ENCODE results near the gene RAD51B. TPM values are rescaled to one million over a fixed set of nuclear protein-coding genes. Genes with fewer than 3 reads are reported as not detected.

Gene RAD51B
- total RNA-seq, 2 donors from 2014 or later = 31.1 to 67.3 TPM

- Mint-ChIP-seq H3K4me1 (ENCODE audit: low read depth in 2 of 2) (peaks cover 1 to 12% of the 10 kb centered on the region in 2 donors), H3K27me3 (no peaks in the 10 kb centered on the region), H3K9me3 (no peaks in the 10 kb centered on the region), H3K27ac (no peak overlapping the region), H3K36me3 (no peaks in the 10 kb centered on the region), H3K4me3 (no peak overlapping the region)
- ATAC-seq (no peak), DNase-seq (ENCODE audit: low spot score) (no peak)
These were observed 698.6 kb downstream of the RAD51B start for GRCh38 chr14:68518166-68518565.

GRCh38 chr14:68518761-68519670 lies 699.4 kb downstream of the RAD51B start:
- no peaks in the 10 kb centered on the region for H3K27me3 Mint-ChIP-seq

GRCh38 chr14:68519671-68520187 lies 700.1 kb downstream of the RAD51B start:
- Mint-ChIP-seq H3K9me3 (no peaks in the 10 kb centered on the region), H3K36me3 (no peaks in the 10 kb centered on the region), H3K4me1 (ENCODE audit: low read depth in 2 of 2) (peaks cover 0 to 8% of the 10 kb centered on the region in 2 donors), H3K27ac (no peak overlapping the region), H3K27me3 (no peaks in the 10 kb centered on the region), H3K4me3 (no peak overlapping the region)
- no peak for DNase-seq (ENCODE audit: low spot score)
- ATAC-seq = no peak

More at GRCh38 chr14:68518761-68519670, 699.4 kb downstream of the RAD51B start:
- Mint-ChIP-seq H3K4me3 (no peak overlapping the region), H3K4me1 (ENCODE audit: low read depth in 2 of 2) (peaks cover 0 to 9% of the 10 kb centered on the region in 2 donors), H3K36me3 (no peaks in the 10 kb centered on the region), H3K9me3 (no peaks in the 10 kb centered on the region), H3K27ac (no peak overlapping the region)
- ATAC-seq (no peak), DNase-seq (ENCODE audit: low spot score) (no peak)

GRCh38 chr14:68520637-68521556 lies 701.3 kb downstream of the RAD51B start:
- no peaks in the 10 kb centered on the region for H3K9me3 Mint-ChIP-seq
- peaks cover 0 to 8% of the 10 kb centered on the region in 2 donors for H3K4me1 Mint-ChIP-seq (ENCODE audit: low read depth in 2 of 2)
- no peaks in the 10 kb centered on the region for H3K36me3 Mint-ChIP-seq
- DNase-seq (ENCODE audit: low spot score) (no peak), ATAC-seq (no peak)
- H3K27ac Mint-ChIP-seq = no peak overlapping the region
- H3K4me3 Mint-ChIP-seq = no peak overlapping the region
- no peaks in the 10 kb centered on the region for H3K27me3 Mint-ChIP-seq

GRCh38 chr14:68521557-68521901 lies 702.0 kb downstream of the RAD51B start:
- H3K27me3 Mint-ChIP-seq = no peaks in the 10 kb centered on the region
- H3K4me3 Mint-ChIP-seq = no peak overlapping the region
- DNase-seq (ENCODE audit: low spot score) (no peak), ATAC-seq (no peak)
- H3K9me3 Mint-ChIP-seq = no peaks in the 10 kb centered on the region
- no peak overlapping the region for H3K27ac Mint-ChIP-seq
- no peaks in the 10 kb centered on the region for H3K36me3 Mint-ChIP-seq
- H3K4me1 Mint-ChIP-seq (ENCODE audit: low read depth in 2 of 2) = peaks cover 0 to 8% of the 10 kb centered on the region in 2 donors

- H3K36me3 Mint-ChIP-seq = no peaks in the 10 kb centered on the region
- DNase-seq (ENCODE audit: low spot score) (no peak), ATAC-seq (no peak)
- no peak overlapping the region for H3K4me3 Mint-ChIP-seq
- H3K9me3 Mint-ChIP-seq = no peaks in the 10 kb centered on the region
- H3K27ac Mint-ChIP-seq = no peak overlapping the region
- no peaks in the 10 kb centered on the region for H3K27me3 Mint-ChIP-seq
- H3K4me1 Mint-ChIP-seq (ENCODE audit: low read depth in 2 of 2) = peaks cover 0 to 8% of the 10 kb centered on the region in 2 donors
These were observed 702.5 kb downstream of the RAD51B start for GRCh38 chr14:68521961-68522509.

- Mint-ChIP-seq H3K27me3 (no peaks in the 10 kb centered on the region), H3K27ac (no peak overlapping the region), H3K4me3 (no peak overlapping the region), H3K36me3 (no peaks in the 10 kb centered on the region), H3K9me3 (no peaks in the 10 kb centered on the region), H3K4me1 (ENCODE audit: low read depth in 2 of 2) (peaks cover 0 to 8% of the 10 kb centered on the region in 2 donors)
- ATAC-seq (no peak), DNase-seq (ENCODE audit: low spot score) (no peak)
These were observed 703.1 kb downstream of the RAD51B start for GRCh38 chr14:68522510-68523325.

- DNase-seq (ENCODE audit: low spot score) = no peak
- no peaks in the 10 kb centered on the region for H3K9me3 Mint-ChIP-seq
- H3K27ac Mint-ChIP-seq = no peak overlapping the region
- peaks cover 0 to 8% of the 10 kb centered on the region in 2 donors for H3K4me1 Mint-ChIP-seq (ENCODE audit: low read depth in 2 of 2)
- H3K4me3 Mint-ChIP-seq = no peak overlapping the region
- H3K36me3 Mint-ChIP-seq = no peaks in the 10 kb centered on the region
- no peak for ATAC-seq
- H3K27me3 Mint-ChIP-seq = no peaks in the 10 kb centered on the region
These were observed 703.7 kb downstream of the RAD51B start for GRCh38 chr14:68523326-68523610.

- Mint-ChIP-seq H3K27me3 (no peaks in the 10 kb centered on the region), H3K9me3 (no peaks in the 10 kb centered on the region), H3K4me3 (no peak overlapping the region), H3K4me1 (ENCODE audit: low read depth in 2 of 2) (peaks cover 0 to 8% of the 10 kb centered on the region in 2 donors), H3K36me3 (no peaks in the 10 kb centered on the region), H3K27ac (no peak overlapping the region)
- no peak for DNase-seq (ENCODE audit: low spot score)
- no peak for ATAC-seq
These were observed 704.6 kb downstream of the RAD51B start for GRCh38 chr14:68523989-68524725.

GRCh38 chr14:68525516-68525915 lies 705.9 kb downstream of the RAD51B start:
- Mint-ChIP-seq H3K27ac (no peak overlapping the region), H3K4me1 (ENCODE audit: low read depth in 2 of 2) (no peaks in the 10 kb centered on the region)
- ATAC-seq = no peak

GRCh38 chr14:68526512-68527091 lies 707.0 kb downstream of the RAD51B start:
- no peak overlapping the region for H3K4me3 Mint-ChIP-seq
- peaks cover 19% of the 10 kb centered on the region for H3K36me3 Mint-ChIP-seq
- ATAC-seq = no peak
- DNase-seq (ENCODE audit: low spot score) = no peak
- no peaks in the 10 kb centered on the region for H3K27me3 Mint-ChIP-seq
- no peak overlapping the region for H3K27ac Mint-ChIP-seq
- peaks cover 4% of the 10 kb centered on the region for H3K9me3 Mint-ChIP-seq
- no peaks in the 10 kb centered on the region for H3K4me1 Mint-ChIP-seq (ENCODE audit: low read depth in 2 of 2)

More at GRCh38 chr14:68525516-68525915, 705.9 kb downstream of the RAD51B start:
- H3K36me3 Mint-ChIP-seq = peaks cover 12% of the 10 kb centered on the region
- H3K9me3 Mint-ChIP-seq = no peaks in the 10 kb centered on the region
- DNase-seq (ENCODE audit: low spot score) = no peak
- H3K4me3 Mint-ChIP-seq = no peak overlapping the region
- no peaks in the 10 kb centered on the region for H3K27me3 Mint-ChIP-seq

GRCh38 chr14:68527329-68527851 lies 707.8 kb downstream of the RAD51B start:
- no peak for ATAC-seq
- Mint-ChIP-seq H3K9me3 (peaks cover 4% of the 10 kb centered on the region), H3K27ac (no peak overlapping the region), H3K27me3 (no peaks in the 10 kb centered on the region), H3K36me3 (peaks cover 19% of the 10 kb centered on the region), H3K4me3 (no peak overlapping the region), H3K4me1 (ENCODE audit: low read depth in 2 of 2) (no peaks in the 10 kb centered on the region)
- no peak for DNase-seq (ENCODE audit: low spot score)
